Measurements from ENCODE around the gene SOX6.

- TF ChIP-seq, protein P1, sequence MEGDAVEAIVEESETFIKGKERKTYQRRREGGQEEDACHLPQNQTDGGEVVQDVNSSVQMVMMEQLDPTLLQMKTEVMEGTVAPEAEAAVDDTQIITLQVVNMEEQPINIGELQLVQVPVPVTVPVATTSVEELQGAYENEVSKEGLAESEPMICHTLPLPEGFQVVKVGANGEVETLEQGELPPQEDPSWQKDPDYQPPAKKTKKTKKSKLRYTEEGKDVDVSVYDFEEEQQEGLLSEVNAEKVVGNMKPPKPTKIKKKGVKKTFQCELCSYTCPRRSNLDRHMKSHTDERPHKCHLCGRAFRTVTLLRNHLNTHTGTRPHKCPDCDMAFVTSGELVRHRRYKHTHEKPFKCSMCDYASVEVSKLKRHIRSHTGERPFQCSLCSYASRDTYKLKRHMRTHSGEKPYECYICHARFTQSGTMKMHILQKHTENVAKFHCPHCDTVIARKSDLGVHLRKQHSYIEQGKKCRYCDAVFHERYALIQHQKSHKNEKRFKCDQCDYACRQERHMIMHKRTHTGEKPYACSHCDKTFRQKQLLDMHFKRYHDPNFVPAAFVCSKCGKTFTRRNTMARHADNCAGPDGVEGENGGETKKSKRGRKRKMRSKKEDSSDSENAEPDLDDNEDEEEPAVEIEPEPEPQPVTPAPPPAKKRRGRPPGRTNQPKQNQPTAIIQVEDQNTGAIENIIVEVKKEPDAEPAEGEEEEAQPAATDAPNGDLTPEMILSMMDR (IDR thresholded peaks at IDR 0.05; ENCODE audit: low read depth, low read length): no peak
- TF ChIP-seq EZH2phosphoT487 (IDR thresholded peaks at IDR 0.05; ENCODE audit: low read depth): no peak
Observed at GRCh38 chr11:15991215-15991614, 365.1 kb downstream of the SOX6 start.
